ENCODE results near the gene APLP1.

- TF ChIP-seq CTCF (IDR thresholded peaks at IDR 0.05; ENCODE audit: borderline replicate concordance, extremely low read depth, low read length, poor library complexity, severe bottlenecking) (no peak), EZH2 (IDR thresholded peaks at IDR 0.05; ENCODE audit: borderline replicate concordance, low read depth, low read length, severe bottlenecking) (no peak)
Observed at GRCh38 chr19:35848919-35849505, 19.4 kb upstream of the APLP1 start.
